ENCODE data around the gene SH2D7.

The SH2D7 gene

GRCh38 chr15:78049691-78050440 lies 42.5 kb upstream of the SH2D7 start:
- TF ChIP-seq CTCF (IDR thresholded peaks at IDR 0.05; ENCODE audit: low read depth, low read length, missing control alignments), result no peak
- no peak for DNase-seq (ENCODE audit: low read depth)
- in situ Hi-C loops (cut with HindIII; ENCODE audit: low sequenced_read_pairs), result no loop called here
- H3K4me3 ChIP-seq (ENCODE audit: low read depth, low read length), result no peak overlapping the region

DNA sequence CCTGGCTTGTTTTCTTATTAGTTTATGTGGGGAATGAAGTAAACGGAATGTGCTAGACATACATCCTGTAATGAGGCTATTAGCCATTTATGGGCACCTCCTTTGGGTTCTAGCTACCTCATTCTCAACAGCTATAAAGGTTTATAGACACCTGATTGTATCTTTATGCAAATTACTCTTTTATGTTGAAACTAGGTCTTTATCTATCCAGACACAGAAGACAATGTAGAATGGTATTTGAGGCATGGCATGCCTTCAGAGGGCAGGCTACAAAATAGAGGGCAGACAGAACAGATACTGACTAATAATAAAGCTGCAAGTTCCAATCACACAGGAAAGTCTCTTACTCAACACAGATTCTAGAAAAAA lies 41.9 kb upstream of the SH2D7 start:
- no peak overlapping the region for H3K4me3 ChIP-seq (ENCODE audit: low read depth, low read length)
- in situ Hi-C loops (cut with HindIII; ENCODE audit: low sequenced_read_pairs), result no loop called here
- TF ChIP-seq CTCF (IDR thresholded peaks at IDR 0.05; ENCODE audit: low read depth, low read length, missing control alignments), result no peak
- DNase-seq (ENCODE audit: low read depth), result no peak

DNA sequence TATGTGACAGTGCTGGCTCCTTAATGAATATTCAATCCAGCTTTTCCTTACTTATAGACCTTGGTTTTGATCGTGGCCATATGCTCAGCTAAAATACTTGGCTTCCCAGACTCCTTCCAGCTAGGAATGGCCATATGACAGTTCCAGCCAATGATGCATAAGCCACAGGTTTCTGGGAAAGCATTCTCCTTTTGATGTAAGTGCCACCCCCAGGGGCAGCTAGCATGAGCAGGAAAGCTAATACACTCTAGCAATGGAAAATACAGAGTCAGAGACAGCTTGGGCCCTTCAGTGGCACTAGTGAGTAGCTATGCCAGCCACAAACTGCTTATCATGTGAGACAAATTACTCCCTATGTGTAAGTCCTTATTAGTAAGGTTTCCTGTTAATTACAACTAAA lies 41.5 kb upstream of the SH2D7 start:
- no peak for TF ChIP-seq CTCF (IDR thresholded peaks at IDR 0.05; ENCODE audit: low read depth, low read length, missing control alignments)
- no peak overlapping the region for H3K4me3 ChIP-seq (ENCODE audit: low read depth, low read length)
- DNase-seq (ENCODE audit: low read depth), result no peak
- in situ Hi-C loops (cut with HindIII; ENCODE audit: low sequenced_read_pairs), result no loop called here

DNA sequence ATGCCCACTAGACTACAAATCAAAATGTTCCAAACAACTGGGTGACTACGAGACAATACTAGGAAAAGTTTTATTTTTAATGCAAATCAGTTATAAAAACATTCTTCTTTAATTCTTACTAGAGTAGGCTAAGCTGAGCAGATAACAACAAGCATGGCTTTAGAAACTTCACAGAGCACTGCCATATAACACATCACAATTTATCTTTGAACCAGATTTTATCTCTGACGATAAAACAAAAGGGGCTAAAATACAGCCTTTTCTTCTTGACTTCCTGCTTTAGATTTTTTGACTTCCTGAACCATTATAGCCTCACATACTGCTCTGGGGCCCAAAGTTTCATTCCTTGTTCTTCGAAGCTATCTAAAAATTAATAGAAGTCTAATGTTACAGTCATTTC lies 40.8 kb upstream of the SH2D7 start:
- DNase-seq (ENCODE audit: low read depth), result no peak
- no peak for TF ChIP-seq CTCF (IDR thresholded peaks at IDR 0.05; ENCODE audit: low read depth, low read length, missing control alignments)
- in situ Hi-C loops (cut with HindIII; ENCODE audit: low sequenced_read_pairs), result no loop called here
- no peak overlapping the region for H3K4me3 ChIP-seq (ENCODE audit: low read depth, low read length)

- DNase-seq (ENCODE audit: low read depth), result no peak
- no peak overlapping the region for H3K4me3 ChIP-seq (ENCODE audit: low read depth, low read length)
- TF ChIP-seq CTCF (IDR thresholded peaks at IDR 0.05; ENCODE audit: low read depth, low read length, missing control alignments), result no peak
- in situ Hi-C loops (cut with HindIII; ENCODE audit: low sequenced_read_pairs), result no loop called here
These were observed 40.4 kb upstream of the SH2D7 start for GRCh38 chr15:78052001-78052401.

GRCh38 chr15:78052545-78052944 lies 39.8 kb upstream of the SH2D7 start:
- H3K4me3 ChIP-seq (ENCODE audit: low read depth, low read length), result no peak overlapping the region
- no peak for DNase-seq (ENCODE audit: low read depth)
- TF ChIP-seq CTCF (IDR thresholded peaks at IDR 0.05; ENCODE audit: low read depth, low read length, missing control alignments), result no peak
- in situ Hi-C loops (cut with HindIII; ENCODE audit: low sequenced_read_pairs), result no loop called here

Measured in astrocyte of the cerebellum (primary cell).